Type B pancreatic cell (in vitro differentiated cells): Measurements from ENCODE around the gene KRTAP6-3. TPM values are rescaled to one million over a fixed set of nuclear protein-coding genes. Genes with fewer than 3 reads are reported as not detected.

Experiments used
- DNase-seq: peaks from one replicate; pipeline ENCODE4 v3.0.0; 2021; ENCODE audit warnings: mixed read lengths; ENCODE audit not compliant: unreplicated experiment; ENCODE audit errors: extremely low spot score
- H3K27ac Mint-ChIP-seq: 2 replicates; pipeline ENCODE4 v1.8.0; 2021; ENCODE audit warnings: mild to moderate bottlenecking, mixed read lengths
- H3K27me3 Mint-ChIP-seq: 2 replicates; pipeline ENCODE4 v1.8.0; 2021; ENCODE audit warnings: mixed read lengths
- H3K36me3 Mint-ChIP-seq: 2 replicates; pipeline ENCODE4 v1.8.0; 2021; ENCODE audit warnings: mixed read lengths
- H3K4me1 Mint-ChIP-seq: one replicate; pipeline ENCODE4 v1.8.0; 2021; ENCODE audit warnings: mixed read lengths; ENCODE audit not compliant: unreplicated experiment
- H3K4me3 Mint-ChIP-seq: 2 replicates; pipeline ENCODE4 v1.8.0; 2021; ENCODE audit warnings: mild to moderate bottlenecking, mixed read lengths
- H3K9me3 Mint-ChIP-seq: 2 replicates; pipeline ENCODE4 v1.8.0; 2021; ENCODE audit warnings: mixed read lengths
- CTCF ChIP-seq: fragments of 200-600 bp; sonication (generic); conservative IDR thresholded peaks from 2 replicates; pipeline ENCODE4 v1.5.0; 2021; ENCODE audit warnings: antibody characterized with exemption, mild to moderate bottlenecking
- total RNA-seq: library from RNA; stranded (reverse); gene quantifications from 2 replicates; pipeline ENCODE4 v1.2.1, GENCODE V29; 2021; ENCODE audit warnings: low replicate concordance

Gene KRTAP6-3
- total RNA-seq, 1 donor from 2014 or later, result not detected

- no peak for DNase-seq
- H3K27me3 Mint-ChIP-seq, result no peaks in the 10 kb centered on the region
- no peak for TF ChIP-seq CTCF
- H3K36me3 Mint-ChIP-seq, result no peaks in the 10 kb centered on the region
- H3K27ac Mint-ChIP-seq, result no peak overlapping the region
- H3K4me1 Mint-ChIP-seq, result no peaks in the 10 kb centered on the region
- H3K4me3 Mint-ChIP-seq, result no peak overlapping the region
- H3K9me3 Mint-ChIP-seq, result no peaks in the 10 kb centered on the region
Measured at GRCh38 chr21:30638686-30639085, 46.4 kb downstream of the KRTAP6-3 start.

GRCh38 chr21:30642564-30642963 is 50.3 kb downstream of the KRTAP6-3 start, which contains the start of gene KRTAP20-3:
Gene KRTAP20-3 (plus strand): TSS chr21:30642864.
- no peak for TF ChIP-seq CTCF
- no peak for DNase-seq
- Mint-ChIP-seq H3K27me3 (no peaks in the 10 kb centered on the region), H3K4me1 (no peaks in the 10 kb centered on the region), H3K9me3 (no peaks in the 10 kb centered on the region), H3K27ac (no peak within 1 kb of the TSS), H3K4me3 (no peak within 1 kb of the TSS), H3K36me3 (no peaks in the 10 kb centered on the region)

Other genes starting within 250 kb of the KRTAP6-3 start
- not detected in 2 replicates for gene KRTAP23-1, start 243.8 kb upstream of the KRTAP6-3 start, total RNA-seq
- gene KRTAP13-2, start 220.2 kb upstream of the KRTAP6-3 start, total RNA-seq, result not detected in 2 replicates
- gene KRTAP13-1, start 196.4 kb upstream of the KRTAP6-3 start, total RNA-seq, result not detected in 2 replicates
- gene KRTAP13-3, start 166.5 kb upstream of the KRTAP6-3 start, total RNA-seq, result not detected in 2 replicates
- not detected in 2 replicates for gene KRTAP13-4, start 162.2 kb upstream of the KRTAP6-3 start, total RNA-seq
- gene KRTAP15-1, start 152.2 kb upstream of the KRTAP6-3 start, total RNA-seq, result not detected in 2 replicates
- 1.0 and 1.1 TPM in 2 replicates for gene KRTAP19-1, start 112.1 kb upstream of the KRTAP6-3 start, total RNA-seq
- gene KRTAP19-2, start 105.0 kb upstream of the KRTAP6-3 start, total RNA-seq, result not detected in 2 replicates
- not detected in 2 replicates for gene KRTAP19-3, start 100.4 kb upstream of the KRTAP6-3 start, total RNA-seq
- not detected in 2 replicates for gene KRTAP19-4, start 95.3 kb upstream of the KRTAP6-3 start, total RNA-seq
- not detected in 2 replicates for gene KRTAP19-5, start 90.3 kb upstream of the KRTAP6-3 start, total RNA-seq
- gene KRTAP19-6, start 50.6 kb upstream of the KRTAP6-3 start, total RNA-seq, result not detected in 2 replicates
- not detected in 2 replicates for gene KRTAP19-7, start 31.1 kb upstream of the KRTAP6-3 start, total RNA-seq
- gene KRTAP22-2, start 2.0 kb upstream of the KRTAP6-3 start, total RNA-seq, result not detected in 2 replicates
- gene KRTAP6-2, start 6.5 kb downstream of the KRTAP6-3 start, total RNA-seq, result not detected in 2 replicates
- gene KRTAP22-1, start 8.6 kb downstream of the KRTAP6-3 start, total RNA-seq, result not detected in 2 replicates
- not detected in 2 replicates for gene KRTAP6-1, start 21.5 kb downstream of the KRTAP6-3 start, total RNA-seq
- gene KRTAP20-1, start 24.0 kb downstream of the KRTAP6-3 start, total RNA-seq, result not detected in 2 replicates
- gene KRTAP20-4, start 28.2 kb downstream of the KRTAP6-3 start, total RNA-seq, result not detected in 2 replicates
- gene KRTAP20-2, start 42.8 kb downstream of the KRTAP6-3 start, total RNA-seq, result not detected in 2 replicates
- gene KRTAP20-3, start 50.4 kb downstream of the KRTAP6-3 start, total RNA-seq, result not detected in 2 replicates
- gene KRTAP21-3, start 126.3 kb downstream of the KRTAP6-3 start, total RNA-seq, result not detected in 2 replicates
- not detected in 2 replicates for gene KRTAP21-2, start 154.8 kb downstream of the KRTAP6-3 start, total RNA-seq
- not detected in 2 replicates for gene KRTAP21-1, start 163.0 kb downstream of the KRTAP6-3 start, total RNA-seq
- not detected in 2 replicates for gene KRTAP8-1, start 220.8 kb downstream of the KRTAP6-3 start, total RNA-seq
- not detected in 2 replicates for gene KRTAP7-1, start 237.3 kb downstream of the KRTAP6-3 start, total RNA-seq